ACC112 (cell line): ENCODE measurements around the gene PSMD8.

Experiments
- H2AFZ ChIP-seq: fragments of 200-600 bp; sonication (generic); one replicate; pipeline ENCODE4 v1.6.0; 2017; ENCODE audit warnings: antibody characterized with exemption, low read length; ENCODE audit not compliant: unreplicated experiment
- H3K27ac ChIP-seq: fragments of 200-600 bp; sonication (generic); 2 replicates; pipeline ENCODE4 v1.5.1; 2014; ENCODE audit warnings: low read depth, mild to moderate bottlenecking, antibody characterized with exemption, low read length, moderate library complexity
- H3K27me3 ChIP-seq: fragments of 200-600 bp; sonication (generic); 2 replicates; pipeline ENCODE4 v1.6.1; 2014; ENCODE audit warnings: mild to moderate bottlenecking, antibody characterized with exemption, low read length, moderate library complexity, mixed read lengths; ENCODE audit not compliant: insufficient read depth
- H3K36me3 ChIP-seq: fragments of 200-600 bp; sonication (generic); 2 replicates; pipeline ENCODE4 v1.6.1; 2016; ENCODE audit warnings: mild to moderate bottlenecking, antibody characterized with exemption, low read length, moderate library complexity, mixed read lengths; ENCODE audit not compliant: insufficient read depth
- H3K4me1 ChIP-seq: fragments of 200-600 bp; sonication (generic); one replicate; pipeline ENCODE4 v1.6.1; 2016; ENCODE audit warnings: low read length, mixed read lengths; ENCODE audit not compliant: insufficient read depth, unreplicated experiment, control insufficient read depth
- H3K4me3 ChIP-seq: fragments of 200-600 bp; sonication (generic); 2 replicates; pipeline ENCODE4 v1.5.1; 2014; ENCODE audit warnings: mild to moderate bottlenecking, low read depth, low read length
- H3K79me2 ChIP-seq: fragments of 200-600 bp; sonication (generic); one replicate; pipeline ENCODE4 v1.6.0; 2016; ENCODE audit warnings: low read length; ENCODE audit not compliant: control insufficient read depth, unreplicated experiment, insufficient read depth

PSMD8 gene

GRCh38 chr19:38346837-38347236 is 27.5 kb upstream of the PSMD8 start:
- Histone ChIP-seq H2AFZ (no peak overlapping the region), H3K27me3 (no peaks in the 10 kb centered on the region), H3K36me3 (no peaks in the 10 kb centered on the region), H3K4me3 (no peak overlapping the region), H3K79me2 (no peaks in the 10 kb centered on the region), H3K4me1 (no peaks in the 10 kb centered on the region), H3K27ac (no peak overlapping the region)

DNA sequence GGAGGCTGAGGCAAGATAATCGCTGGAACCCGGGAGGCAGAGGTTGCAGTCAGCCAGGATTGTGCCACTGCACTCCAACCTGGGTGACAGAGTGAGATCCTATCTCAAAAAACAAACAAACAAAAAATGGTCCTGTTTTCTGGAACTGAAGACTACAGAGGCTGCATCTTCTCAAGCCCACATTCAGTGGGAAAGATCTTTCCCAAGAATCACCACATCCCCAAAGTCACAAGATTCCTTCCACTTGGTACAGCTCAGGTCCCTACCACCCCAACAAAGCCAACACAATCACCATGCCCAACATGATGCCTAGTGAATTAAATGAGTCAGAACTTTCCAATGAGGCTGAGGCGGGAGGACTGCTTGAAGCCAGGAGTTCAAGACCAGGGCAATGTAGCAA is 23.5 kb upstream of the PSMD8 start:
- peaks cover 2% of the 10 kb centered on the region; the same call in 1 of the 2 replicates for H3K27me3 ChIP-seq
- no peaks in the 10 kb centered on the region for H3K79me2 ChIP-seq
- no peak overlapping the region for H2AFZ ChIP-seq
- H3K4me3 ChIP-seq: no peak overlapping the region
- H3K4me1 ChIP-seq: no peaks in the 10 kb centered on the region
- H3K27ac ChIP-seq: no peak overlapping the region
- no peaks in the 10 kb centered on the region for H3K36me3 ChIP-seq

DNA sequence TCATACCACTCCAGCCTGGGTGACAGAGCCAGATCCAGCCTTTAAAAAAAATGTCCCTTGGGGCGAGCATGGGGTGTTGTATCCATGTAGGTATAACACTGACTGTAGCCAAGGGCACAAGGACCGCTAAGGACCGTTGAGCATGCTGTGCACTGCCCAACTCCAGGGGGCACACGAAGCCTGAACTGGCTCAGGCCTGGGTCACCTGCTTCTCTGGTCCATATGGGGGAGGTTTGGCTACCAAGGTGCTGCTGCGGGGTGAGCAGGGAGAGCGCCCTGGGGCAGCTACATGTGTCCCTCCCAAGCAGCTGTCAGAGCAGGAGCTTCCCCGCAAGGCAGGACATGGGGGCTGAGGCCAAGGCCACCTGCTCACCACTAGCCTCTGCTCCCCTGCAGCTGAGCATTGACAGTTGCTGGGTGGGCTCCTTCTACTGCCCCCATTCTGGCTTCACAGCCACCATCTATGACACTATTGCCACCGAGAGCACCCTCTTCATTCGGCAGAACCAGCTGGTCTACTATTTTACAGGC is 22.4 kb upstream of the PSMD8 start:
- no peaks in the 10 kb centered on the region for H3K79me2 ChIP-seq
- no peaks in the 10 kb centered on the region for H3K4me1 ChIP-seq
- H3K27me3 ChIP-seq: peaks cover 5% of the 10 kb centered on the region; the same call in 1 of the 2 replicates
- no peak overlapping the region for H3K4me3 ChIP-seq
- H3K27ac ChIP-seq: no peak overlapping the region
- no peaks in the 10 kb centered on the region for H3K36me3 ChIP-seq
- no peak overlapping the region for H2AFZ ChIP-seq

GRCh38 chr19:38352611-38353010 is 21.8 kb upstream of the PSMD8 start:
- Histone ChIP-seq H3K79me2 (no peaks in the 10 kb centered on the region), H3K36me3 (no peaks in the 10 kb centered on the region), H3K4me3 (no peak overlapping the region), H3K4me1 (no peaks in the 10 kb centered on the region), H3K27ac (no peak overlapping the region), H3K27me3 (peaks cover 5% of the 10 kb centered on the region; the same call in 1 of the 2 replicates), H2AFZ (no peak overlapping the region)

DNA sequence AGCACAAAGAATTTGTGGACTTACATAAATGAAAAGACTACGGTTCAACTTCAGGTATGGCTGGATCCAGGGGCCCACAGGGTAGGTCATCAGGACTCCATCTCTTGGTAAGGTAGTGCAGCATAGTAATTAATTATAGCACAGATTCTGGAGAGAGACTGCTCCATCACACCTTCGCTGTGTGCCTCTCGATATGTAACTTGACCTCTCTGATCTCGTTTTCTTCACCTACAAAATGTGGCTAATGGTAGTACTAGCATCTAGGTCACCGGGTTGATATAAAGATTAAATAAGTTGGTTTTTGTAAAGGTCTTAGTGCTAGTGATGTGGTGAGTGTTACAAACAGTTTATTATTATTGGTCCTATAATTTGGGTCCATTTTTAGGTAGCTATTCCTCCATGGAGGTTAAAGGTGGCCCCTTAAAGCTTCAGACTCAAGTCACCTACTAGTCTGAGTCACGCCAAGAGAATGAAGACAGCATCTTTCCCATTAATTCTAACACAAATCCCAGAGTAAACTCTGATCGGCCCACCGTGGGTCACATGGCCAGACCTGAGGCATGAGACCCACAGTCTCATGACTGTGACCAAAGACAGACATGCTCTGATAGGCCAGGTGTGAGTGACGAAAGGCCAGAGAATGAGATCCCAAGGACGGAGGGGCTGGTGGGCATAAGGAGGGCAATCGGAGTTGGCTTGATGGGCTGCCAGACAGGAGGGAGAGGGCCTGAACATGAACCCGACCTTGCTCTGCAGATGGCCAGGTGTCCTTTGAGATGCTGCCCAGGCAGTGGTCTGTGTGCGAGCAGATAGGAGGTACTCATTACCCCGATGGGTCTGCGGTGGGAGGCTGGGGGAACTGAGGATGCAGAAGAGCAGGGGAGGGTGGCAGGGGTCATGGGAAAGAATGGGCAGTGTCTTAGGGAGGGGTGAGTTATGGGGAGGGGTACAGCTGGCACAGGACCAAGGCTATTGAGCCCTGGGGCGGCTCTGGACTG is 18.3 kb upstream of the PSMD8 start:
- Histone ChIP-seq H3K27ac (no peak overlapping the region), H3K4me1 (no peaks in the 10 kb centered on the region), H3K4me3 (no peak overlapping the region), H3K36me3 (no peaks in the 10 kb centered on the region), H3K27me3 (peaks cover 33% of the 10 kb centered on the region), H2AFZ (no peak overlapping the region), H3K79me2 (no peaks in the 10 kb centered on the region)

DNA sequence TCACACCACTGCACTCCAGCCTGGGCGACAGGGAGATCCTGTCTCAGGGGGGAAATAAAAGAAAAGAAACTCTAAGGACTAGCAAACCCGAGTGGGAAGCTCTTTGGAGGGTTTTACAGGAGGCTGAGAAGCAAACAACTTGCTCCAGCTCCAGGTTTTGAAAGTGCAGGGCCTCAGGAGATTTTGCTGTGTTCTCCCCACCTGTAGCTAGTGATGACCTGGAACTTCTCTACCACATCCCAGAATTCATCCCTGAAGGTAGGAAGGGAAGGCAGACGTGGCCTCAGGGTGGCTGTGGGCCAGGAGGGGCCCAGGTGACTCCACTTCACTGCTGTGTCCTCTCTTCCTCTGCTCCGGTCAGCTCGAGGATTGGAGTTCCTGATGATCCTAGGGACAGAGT is 16.3 kb upstream of the PSMD8 start:
- peaks cover 36% of the 10 kb centered on the region for H3K27me3 ChIP-seq
- no peaks in the 10 kb centered on the region for H3K4me1 ChIP-seq
- no peaks in the 10 kb centered on the region for H3K36me3 ChIP-seq
- no peaks in the 10 kb centered on the region for H3K79me2 ChIP-seq
- H3K27ac ChIP-seq: no peak overlapping the region
- no peak overlapping the region for H3K4me3 ChIP-seq
- no peak overlapping the region for H2AFZ ChIP-seq

- no peaks in the 10 kb centered on the region for H3K4me1 ChIP-seq
- no peak overlapping the region for H2AFZ ChIP-seq
- H3K36me3 ChIP-seq: no peaks in the 10 kb centered on the region
- H3K27ac ChIP-seq: no peak overlapping the region
- peaks cover 36% of the 10 kb centered on the region for H3K27me3 ChIP-seq
- no peaks in the 10 kb centered on the region for H3K79me2 ChIP-seq
- no peak overlapping the region for H3K4me3 ChIP-seq
Measured at GRCh38 chr19:38359242-38360021, 14.9 kb upstream of the PSMD8 start.

DNA sequence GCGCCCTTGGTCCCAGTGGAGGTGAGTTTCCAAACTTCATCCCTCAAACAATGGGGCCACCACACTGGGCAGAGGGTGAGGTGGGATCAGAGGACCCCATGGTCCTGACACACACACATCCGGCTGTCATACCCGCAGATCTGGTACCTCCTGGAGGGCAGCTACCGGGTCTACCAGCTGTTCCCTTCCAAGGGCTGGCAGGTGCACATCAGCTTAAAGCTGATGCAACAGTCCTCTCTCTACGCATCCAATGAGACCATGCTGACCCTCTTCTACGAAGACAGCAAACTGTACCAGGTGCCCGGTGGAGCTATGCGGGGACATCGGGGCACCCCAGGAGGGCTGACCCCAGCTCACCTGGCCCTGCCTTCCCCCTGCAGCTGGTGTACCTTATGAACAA is 14.0 kb upstream of the PSMD8 start:
- H3K27me3 ChIP-seq: peaks cover 36% of the 10 kb centered on the region
- H3K36me3 ChIP-seq: no peaks in the 10 kb centered on the region
- no peaks in the 10 kb centered on the region for H3K4me1 ChIP-seq
- no peaks in the 10 kb centered on the region for H3K79me2 ChIP-seq
- no peak overlapping the region for H2AFZ ChIP-seq
- H3K27ac ChIP-seq: no peak overlapping the region
- no peak overlapping the region for H3K4me3 ChIP-seq

DNA sequence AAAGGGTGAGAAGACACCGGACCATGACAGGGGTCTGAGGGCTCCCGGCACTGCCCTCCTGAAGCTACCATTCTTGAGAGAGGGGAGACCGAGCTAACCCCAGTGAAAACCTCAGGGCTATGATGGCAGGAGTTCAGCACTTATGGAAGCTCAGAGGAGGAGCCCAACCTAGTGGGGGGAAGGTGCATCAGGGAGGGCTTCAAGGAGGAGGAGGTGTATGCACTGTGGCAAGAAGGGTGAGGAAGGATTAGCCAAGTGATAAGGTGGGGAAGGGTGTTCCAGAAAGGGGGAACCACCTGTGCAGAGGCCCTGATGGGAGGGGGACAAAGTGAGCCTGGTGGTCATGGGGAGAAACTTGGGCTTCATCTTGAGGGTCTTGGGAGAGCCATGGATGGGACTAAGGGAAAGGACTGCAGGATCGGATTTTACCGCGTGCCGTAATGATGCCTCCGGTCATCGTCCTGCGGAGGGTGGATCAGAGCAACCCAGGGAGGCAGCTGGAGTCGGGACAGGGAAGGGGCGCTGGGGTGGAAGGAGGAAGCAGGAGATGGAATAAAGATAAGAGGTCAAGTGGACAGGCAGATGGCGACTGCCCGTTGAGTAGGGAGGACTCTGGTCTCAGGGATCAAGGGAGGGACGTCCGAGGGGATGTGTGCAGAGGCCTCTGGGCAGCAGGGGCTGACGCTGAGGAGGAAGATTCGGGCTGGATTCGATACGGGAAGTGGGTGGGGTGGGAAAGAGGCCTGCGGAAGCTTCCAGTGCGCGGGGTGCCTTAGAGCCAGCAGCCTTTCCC is 13.3 kb upstream of the PSMD8 start:
- Histone ChIP-seq H3K79me2 (no peaks in the 10 kb centered on the region), H3K4me1 (no peaks in the 10 kb centered on the region), H2AFZ (no peak overlapping the region), H3K27me3 (peaks cover 32% of the 10 kb centered on the region), H3K4me3 (peak overlapping the region; percentile 82), H3K36me3 (no peaks in the 10 kb centered on the region), H3K27ac (no peak overlapping the region)

GRCh38 chr19:38361633-38362075 is 12.7 kb upstream of the PSMD8 start:
- H3K36me3 ChIP-seq: no peaks in the 10 kb centered on the region
- H3K79me2 ChIP-seq: no peaks in the 10 kb centered on the region
- H3K27me3 ChIP-seq: peaks cover 31% of the 10 kb centered on the region
- no peak overlapping the region for H3K27ac ChIP-seq
- no peaks in the 10 kb centered on the region for H3K4me1 ChIP-seq
- H2AFZ ChIP-seq: no peak overlapping the region
- H3K4me3 ChIP-seq: peak overlapping the region; percentile 82
